Measurements from ENCODE around the gene ABHD2.
A peak's percentile ranks its signal among the peaks of the same experiment; 100 is the strongest.

ABHD2 gene

DNA sequence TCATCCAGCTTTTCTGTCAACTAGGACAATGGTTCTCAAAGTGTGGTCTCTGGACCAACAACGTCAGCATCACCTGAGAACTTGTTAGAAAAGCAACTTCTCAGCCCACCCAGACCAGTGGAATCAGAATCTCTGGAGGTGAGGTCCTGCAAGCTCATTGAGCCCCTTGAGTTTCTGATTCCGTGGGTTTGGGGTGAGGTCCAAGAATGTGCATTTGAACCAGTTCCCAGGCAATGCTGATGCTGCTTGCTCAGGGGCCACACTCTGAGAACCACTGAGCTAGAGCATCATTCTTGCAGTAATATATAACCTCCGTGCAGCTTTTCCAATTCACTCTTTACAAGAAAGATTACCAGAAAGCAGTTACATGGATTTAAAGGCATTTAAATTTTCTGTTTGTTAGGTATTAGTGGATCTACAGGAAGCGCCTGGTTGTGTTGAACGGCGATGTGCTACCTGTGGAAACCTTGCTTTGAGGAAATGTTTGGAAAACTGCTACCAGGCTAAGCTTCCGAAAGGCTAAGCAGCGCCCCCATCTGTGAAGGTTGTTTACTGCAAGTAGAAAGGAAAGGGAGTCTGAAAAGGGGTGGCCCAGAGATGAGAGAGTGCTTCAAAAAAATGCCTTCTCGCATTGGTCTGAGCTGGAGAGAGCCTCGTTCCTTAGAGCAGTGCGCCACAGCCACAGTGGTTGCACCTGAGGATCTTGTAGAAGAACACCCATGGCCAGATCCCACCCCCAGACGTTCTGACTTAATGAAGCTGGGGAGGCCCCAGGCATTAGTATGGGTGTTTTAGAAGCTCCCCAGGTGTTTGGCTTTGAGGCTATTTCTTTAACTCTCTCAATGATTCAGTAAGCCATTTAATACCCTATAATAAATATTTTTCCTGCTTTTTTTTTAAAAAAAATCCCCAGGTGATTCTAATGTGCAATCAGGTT lies 83.1 kb downstream of the ABHD2 start:
- no peak for DNase-seq

- DNase-seq: no peak
These were observed 84.7 kb downstream of the ABHD2 start for GRCh38 chr15:89172921-89173320.

DNA sequence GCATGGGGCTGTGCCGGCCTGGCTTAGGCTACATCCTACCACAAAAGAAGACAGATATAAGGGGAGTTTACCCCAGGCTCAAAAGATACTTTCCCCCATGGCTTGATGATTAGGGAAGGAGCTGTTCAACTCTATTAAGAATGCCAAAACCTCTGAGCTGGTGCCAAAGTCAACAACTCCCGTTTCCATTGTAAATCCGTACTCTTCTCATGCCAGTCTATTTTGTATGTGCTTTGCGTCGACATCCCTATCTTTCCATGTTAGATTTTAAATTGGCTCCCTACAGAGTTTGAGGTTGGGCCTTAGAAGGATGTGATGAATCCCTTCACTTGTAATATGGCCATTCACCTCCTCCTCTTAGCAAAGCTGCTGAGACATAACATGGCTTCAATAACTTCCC lies 86.2 kb downstream of the ABHD2 start:
- DNase-seq: no peak

- DNase-seq: no peak
These were observed 87.4 kb downstream of the ABHD2 start for GRCh38 chr15:89175617-89176191.

DNA sequence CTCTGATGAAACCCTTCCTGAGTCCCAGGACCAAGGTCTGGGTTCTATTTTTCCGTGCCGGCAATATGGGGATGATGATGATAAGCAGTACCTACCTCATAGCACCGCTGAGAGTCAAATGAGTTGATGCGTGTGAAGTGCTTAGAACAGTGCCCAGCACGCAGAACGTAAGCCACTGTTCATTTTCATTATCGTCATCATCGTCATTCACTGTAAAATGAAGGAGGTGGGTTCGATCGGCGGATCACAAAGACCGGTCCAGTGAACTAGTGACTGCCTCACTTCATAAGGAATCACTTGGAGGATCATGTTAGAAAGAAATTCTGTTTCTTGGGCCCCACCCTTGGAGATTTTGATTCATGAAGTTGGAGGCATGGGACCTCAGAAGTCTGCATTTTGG lies 88.9 kb downstream of the ABHD2 start:
- no peak for DNase-seq

DNA sequence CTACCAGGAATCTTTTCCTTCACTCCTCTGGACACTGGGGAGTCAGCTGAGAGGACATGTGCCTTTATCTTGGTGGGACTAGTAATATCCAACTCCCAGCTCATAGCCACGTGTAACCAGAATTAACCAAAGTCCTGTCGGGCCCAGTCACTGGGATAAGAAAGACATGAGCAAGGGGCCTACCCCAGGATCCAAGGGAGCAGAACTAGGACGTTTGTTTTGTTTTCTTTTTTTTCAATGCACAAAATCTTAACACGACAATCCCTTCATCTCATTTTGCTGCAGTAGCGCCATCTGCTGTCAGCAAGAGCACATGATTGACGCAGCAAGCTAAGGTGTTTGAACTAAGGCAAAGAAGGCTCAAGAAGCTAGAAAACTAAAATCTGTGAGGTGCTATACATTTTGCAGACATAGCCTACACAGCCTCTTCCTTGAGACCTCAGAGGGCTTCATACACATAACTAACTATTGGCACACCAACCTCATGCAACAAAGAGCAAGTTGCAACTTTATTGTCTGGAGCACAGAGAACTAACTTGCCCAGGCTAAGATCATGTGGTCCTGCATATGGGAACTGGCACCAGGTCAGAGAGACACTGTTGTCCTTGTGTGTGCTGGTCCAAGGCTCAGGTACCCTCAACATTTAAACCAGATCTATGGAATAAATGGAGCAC lies 89.5 kb downstream of the ABHD2 start:
- peak; percentile 49 for DNase-seq

GRCh38 chr15:89178307-89178977 lies 90.2 kb downstream of the ABHD2 start:
- no peak for DNase-seq

GRCh38 chr15:89179966-89180875 lies 92.0 kb downstream of the ABHD2 start:
- DNase-seq: no peak

- DNase-seq: no peak
These were observed 96.1 kb downstream of the ABHD2 start for GRCh38 chr15:89184357-89184756.

GRCh38 chr15:89184886-89185526 lies 96.8 kb downstream of the ABHD2 start:
- no peak for DNase-seq

- DNase-seq: no peak
These were observed 98.5 kb downstream of the ABHD2 start for GRCh38 chr15:89186803-89187202.

- DNase-seq: no peak
These were observed 99.2 kb downstream of the ABHD2 start for GRCh38 chr15:89187301-89187985.

DNA sequence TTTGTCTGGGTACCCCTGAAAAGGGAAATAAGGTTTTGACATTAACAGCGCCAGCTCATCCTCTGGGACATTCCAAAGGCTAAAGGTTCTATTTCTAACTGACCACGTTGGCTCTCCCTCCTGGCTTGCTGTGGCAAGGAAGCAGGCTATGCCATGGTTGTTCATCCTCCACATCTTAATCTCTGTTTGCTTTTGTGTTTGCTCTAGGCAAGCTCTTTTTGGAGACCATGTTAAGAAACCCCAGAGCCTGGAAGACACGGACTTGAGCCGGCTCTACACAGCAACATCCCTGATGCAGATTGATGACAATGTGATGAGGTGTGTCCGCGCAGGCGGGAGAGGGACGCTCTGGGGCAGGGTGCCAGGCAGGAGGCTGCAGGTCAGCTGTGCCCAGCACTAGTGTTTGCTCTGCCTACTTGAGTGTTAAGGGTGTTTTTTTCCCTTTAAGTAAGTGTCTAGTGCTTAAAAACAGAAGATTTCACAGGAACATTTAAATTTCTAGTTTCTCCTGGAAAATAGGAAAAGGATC lies 99.8 kb downstream of the ABHD2 start:
- DNase-seq: no peak

GRCh38 chr15:89192136-89192535 lies 103.9 kb downstream of the ABHD2 start:
- DNase-seq: no peak

DNA sequence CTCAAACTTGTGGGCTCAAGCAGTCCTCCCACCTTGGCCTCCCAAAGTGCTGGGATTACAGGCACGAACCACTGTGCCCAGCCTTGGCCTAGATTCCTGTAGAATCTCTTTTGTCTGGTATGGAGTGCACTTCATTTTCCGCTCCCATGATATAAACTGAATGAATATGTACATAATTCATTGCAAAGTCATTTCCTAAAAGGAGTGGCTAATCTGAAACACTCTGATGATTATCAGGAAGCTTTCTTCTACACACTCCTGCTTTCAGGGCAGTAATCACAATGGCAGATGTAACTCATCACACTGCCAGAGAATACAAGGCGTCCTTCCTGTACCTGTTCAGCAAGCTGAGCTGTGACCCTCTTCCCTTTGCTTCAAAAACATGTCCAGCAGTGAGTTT lies 104.5 kb downstream of the ABHD2 start:
- no peak for DNase-seq

GRCh38 chr15:89194608-89195007 lies 106.4 kb downstream of the ABHD2 start:
- no peak for DNase-seq

- DNase-seq: no peak
These were observed 107.6 kb downstream of the ABHD2 start for GRCh38 chr15:89195836-89196235.

DNA sequence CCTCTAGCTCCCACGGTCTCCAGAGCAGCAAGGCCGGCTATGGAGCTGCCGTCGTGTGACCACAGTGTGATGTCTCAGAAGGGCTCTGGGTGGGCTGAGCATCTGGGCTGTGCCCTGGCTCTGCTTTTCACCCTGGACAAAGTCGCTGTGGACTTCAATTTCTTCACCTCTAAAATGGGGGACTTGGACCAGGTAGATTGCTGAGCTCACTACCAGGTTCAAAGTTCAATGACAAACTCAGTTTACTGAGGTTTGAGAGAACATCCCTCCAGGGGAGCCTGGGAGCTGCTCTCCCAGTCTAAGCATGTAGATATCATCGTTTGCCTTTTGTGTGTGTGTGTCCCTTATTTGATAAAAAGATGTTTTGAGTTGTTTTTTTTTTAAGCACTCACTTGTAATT lies 108.0 kb downstream of the ABHD2 start:
- DNase-seq: no peak

GRCh38 chr15:89196994-89197393 lies 108.7 kb downstream of the ABHD2 start:
- DNase-seq: no peak

- no peak for DNase-seq
These were observed 109.3 kb downstream of the ABHD2 start for GRCh38 chr15:89197503-89197971.

GRCh38 chr15:89198196-89198595 lies 109.9 kb downstream of the ABHD2 start:
- DNase-seq: no peak

All from amniotic stem cell (primary cell).